ENCODE results near the gene CFAP97D2.
A peak's percentile ranks its signal among the peaks of the same experiment; 100 is the strongest.

Gene CFAP97D2

DNA sequence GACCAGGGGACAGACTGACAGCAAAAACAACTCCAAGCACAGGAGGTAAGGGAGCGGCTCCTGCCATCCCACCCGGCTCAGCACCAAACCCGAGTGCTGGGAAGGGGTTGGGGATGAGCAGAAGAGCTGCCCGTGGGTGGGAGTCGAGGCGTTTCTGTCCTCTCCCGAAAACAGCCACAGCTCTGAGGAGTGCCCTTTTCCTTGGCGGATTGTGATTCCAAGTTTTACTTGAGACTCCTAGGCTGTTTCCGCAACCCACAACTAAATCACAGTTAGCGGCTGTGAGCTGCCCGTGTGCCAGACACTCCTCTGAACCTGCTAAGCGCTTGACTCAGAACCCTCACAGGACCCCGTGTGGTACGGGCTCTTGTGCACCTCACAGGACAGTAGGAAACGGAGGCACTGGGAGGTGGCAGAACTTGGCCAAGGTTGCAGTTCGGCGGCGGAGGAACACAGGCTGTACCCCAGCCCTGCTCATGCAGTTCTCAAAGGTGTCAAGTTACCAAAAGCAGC lies 21.4 kb downstream of the CFAP97D2 start:
- DNase-seq (ENCODE audit: low spot score), result no peak

DNA sequence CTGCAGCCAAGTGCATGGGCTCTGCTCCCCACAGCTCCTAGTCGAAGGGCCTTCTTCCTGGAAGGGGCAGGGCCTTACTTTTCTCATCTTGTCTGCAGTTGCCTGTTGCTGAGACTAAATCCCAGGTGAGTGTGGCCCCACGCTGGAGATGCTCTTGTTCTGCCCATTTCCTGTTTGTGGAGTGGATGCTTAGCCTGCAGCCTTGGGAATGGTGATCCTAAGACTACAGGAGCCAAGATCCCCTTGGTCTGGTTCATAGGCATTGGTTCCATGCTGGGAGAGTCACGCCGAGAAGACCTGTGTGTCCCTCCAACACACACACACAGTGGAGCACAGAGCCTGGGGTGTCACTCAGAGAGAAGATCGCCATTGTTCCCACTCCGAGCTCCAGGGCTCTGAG lies 23.5 kb downstream of the CFAP97D2 start:
- DNase-seq (ENCODE audit: low spot score), result no peak

DNA sequence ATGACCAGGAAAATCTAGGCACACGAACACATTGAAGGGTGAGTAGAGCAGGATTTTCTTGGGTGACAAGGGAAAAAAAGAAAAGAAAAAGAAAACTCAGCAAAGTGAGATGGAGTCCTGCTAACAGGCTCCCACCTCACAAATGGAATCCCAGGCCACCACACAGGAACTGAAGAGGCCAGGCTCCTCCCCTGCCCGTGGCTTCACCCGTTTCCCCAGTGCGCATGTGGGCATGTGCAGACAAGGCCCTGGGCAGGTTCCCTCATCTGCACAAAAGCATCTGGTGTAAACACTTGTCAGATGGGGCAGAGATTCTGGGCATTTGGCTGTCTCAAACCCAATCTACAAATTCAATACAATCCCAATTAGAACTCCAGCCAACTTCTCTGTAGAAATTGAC lies 24.5 kb downstream of the CFAP97D2 start:
- DNase-seq (ENCODE audit: low spot score), result no peak

DNA sequence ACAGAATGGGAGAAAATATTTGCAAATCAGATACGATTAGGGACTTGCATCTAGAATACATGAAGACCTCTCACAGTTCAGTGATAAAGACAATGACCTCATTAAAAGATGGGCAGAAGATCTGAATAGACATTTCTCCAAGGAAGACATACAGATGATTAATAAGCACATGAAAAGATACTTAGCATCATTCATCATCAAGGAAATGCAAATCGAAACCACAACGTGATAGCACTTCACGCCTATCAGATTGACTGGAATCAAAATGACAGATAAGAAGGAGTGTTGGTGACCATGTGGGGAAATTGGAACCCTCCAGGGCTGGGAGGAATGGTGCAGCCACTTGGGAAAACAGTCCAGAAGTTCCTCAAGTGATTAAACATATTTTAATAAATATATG lies 25.8 kb downstream of the CFAP97D2 start:
- DNase-seq (ENCODE audit: low spot score), result no peak

DNA sequence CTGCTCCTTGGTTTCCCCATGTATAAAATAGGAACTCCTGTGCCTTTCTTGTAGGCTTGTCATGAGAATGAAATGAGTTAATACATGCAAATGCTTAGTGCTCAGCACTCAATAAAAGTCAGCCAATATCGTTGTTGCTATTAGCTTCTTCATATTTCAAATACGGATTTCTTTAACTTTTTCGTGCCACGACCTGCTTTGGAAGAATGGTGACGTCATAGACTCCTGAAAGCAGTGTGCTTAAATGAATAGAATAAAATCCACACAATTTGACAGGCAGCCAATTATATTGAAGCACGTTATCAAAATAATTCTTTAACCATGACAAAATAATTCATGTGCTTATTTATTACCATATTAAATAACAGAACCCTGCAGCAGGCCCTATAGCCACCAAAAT lies 29.1 kb downstream of the CFAP97D2 start:
- no peak for DNase-seq (ENCODE audit: low spot score)

DNA sequence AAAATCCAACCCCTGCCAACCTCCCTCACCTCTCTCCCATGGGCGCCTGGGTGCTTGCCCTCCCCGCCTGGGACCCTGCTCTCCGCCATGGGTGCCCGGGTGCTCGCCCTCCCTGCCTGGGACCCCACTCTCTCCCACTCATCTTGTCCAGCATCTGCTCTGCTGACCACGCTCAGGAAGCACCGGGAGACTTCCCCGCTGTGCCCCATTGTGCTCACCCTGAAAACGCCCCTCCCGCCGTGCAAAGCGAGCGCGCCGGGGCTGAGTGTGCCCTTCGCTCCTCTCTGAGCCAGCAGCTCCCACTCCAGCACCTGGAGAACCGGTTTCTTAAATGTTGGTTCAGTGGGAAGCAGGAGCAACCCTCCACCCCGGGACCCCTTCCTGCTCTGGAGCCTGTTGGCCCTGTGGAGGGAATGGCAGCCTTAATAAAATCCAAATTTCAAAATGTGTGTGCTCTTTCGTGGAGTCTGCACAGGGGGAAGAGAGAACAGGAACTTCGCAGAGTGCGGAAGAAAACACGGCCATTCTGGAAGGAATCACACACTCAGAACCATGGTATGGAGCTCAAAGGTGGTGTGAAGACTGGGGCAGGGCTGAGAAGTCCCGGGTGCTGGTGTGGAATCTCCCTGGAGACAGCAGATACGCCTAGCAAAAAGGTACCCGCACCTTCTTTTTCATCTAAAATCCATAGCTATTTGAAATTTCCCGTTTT lies 32.5 kb downstream of the CFAP97D2 start:
- no peak for DNase-seq (ENCODE audit: low spot score)

DNA sequence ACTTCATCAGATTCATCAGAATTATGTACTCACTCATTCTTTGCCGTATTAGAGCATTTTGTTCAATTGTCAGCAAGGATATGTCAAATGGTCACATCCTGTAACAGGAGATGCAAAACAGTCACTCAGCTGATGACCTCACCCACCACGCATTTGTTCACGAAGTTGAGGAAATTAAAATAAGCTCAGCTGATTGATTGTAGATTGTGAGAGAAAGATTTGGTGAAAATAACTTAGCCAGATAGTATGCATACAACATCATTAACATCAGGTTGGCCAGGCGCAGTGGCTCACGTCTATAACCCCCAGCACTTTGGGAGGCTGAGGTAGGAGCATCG lies 33.1 kb downstream of the CFAP97D2 start:
- DNase-seq (ENCODE audit: low spot score), result no peak

DNA sequence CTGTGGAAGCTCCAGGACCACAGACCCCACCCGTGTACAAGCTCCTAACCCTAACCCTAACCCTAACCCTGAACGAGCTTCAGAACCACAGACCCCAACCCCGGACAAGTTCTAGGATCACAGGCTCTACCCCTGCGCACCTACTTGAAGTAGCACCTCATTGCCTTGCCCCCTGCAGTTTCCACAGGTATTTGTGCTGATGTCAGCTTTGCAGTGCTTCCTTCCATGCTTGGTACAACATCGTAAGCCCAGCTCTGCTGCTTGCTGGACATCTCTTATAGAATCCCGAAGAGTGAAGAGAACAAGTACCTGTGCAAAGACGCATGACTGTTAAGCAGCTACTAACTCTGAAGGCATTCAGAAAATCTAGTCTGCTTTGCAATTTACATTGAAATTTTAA lies 34.9 kb downstream of the CFAP97D2 start:
- no peak for DNase-seq (ENCODE audit: low spot score)

DNA sequence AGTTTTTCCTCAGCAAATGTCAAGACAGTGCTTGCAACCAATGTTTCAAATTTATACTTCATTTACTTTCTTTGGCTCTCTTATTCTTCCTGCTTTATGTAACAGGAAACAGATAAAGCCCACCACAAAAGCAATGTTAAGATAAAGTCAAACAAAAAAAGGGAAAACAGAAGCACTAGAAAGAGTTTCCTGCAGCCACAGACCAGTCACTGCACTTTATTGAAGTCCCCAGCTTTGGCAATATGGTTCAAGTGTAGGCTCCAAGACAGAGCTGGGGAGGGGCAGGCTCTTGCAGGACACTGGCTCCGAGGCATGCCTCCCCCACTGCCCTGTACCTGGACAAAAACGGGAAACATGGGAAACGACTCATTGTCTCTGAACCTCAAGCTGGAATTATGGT lies 40.3 kb downstream of the CFAP97D2 start:
- DNase-seq (ENCODE audit: low spot score), result no peak

DNA sequence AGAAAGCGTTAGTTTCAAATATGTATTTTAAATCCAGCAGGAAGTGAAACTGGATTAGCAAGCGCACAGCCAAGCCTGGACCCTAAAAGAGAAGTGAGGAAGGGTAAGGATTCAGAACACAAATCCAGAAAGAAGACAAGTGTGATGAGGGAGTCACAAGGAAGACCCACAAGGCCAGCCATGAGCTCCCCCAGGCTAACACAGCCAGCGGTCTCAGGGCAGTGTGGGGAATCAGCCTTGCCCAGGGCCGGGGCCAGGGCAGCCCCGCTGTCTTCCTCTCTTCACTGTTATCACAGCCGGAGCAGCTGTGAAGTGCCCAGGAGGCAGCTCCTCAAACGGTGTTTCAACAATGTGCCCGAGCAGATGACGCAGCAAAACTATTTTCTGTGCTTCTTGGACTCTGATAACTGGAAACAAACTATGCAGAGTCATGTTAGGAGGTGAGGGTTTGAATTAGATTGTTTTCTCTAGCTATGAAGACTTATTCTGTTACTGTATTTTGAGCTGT lies 43.5 kb downstream of the CFAP97D2 start:
- DNase-seq (ENCODE audit: low spot score), result no peak

DNA sequence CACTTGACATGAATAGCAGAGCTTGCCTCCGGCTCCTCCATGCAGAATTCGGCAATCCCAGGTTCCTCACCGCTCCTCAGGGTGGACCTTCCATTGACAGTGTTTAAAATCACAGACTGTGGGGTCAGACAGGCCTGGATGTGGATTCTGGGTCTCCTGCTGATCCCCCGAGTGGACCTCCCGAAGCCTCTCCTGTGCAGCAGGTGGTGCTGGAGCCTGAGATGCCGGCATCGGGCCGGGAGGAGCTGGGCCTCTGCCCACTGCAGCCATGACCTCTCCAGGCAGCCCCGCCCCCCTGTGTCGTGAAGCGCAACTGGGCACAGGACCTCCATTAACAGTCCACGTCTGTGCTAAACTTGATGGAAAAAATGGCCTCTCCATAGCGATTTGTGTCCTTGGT lies 45.1 kb downstream of the CFAP97D2 start:
- no peak for DNase-seq (ENCODE audit: low spot score)

DNA sequence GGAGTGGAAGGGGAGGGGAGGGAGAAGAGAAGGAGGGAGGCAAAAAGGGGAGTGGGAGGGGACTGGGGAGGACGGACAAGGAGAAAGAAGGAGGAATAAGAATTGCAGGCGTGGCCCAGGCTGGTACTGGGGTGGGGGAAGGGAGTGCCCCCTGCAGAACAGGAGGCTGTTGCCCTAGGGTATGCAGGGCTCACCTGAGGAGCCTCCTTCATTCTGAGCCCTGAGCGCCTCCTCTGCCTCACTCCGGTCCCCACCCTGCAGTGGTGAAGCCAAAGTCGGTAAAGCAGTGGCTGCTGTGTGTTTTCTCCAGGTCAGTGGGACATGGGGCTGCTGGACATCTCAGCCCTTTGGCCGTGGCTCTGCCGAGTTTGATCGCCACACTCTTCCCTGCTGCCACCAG lies 46.6 kb downstream of the CFAP97D2 start:
- DNase-seq (ENCODE audit: low spot score), result no peak

DNA sequence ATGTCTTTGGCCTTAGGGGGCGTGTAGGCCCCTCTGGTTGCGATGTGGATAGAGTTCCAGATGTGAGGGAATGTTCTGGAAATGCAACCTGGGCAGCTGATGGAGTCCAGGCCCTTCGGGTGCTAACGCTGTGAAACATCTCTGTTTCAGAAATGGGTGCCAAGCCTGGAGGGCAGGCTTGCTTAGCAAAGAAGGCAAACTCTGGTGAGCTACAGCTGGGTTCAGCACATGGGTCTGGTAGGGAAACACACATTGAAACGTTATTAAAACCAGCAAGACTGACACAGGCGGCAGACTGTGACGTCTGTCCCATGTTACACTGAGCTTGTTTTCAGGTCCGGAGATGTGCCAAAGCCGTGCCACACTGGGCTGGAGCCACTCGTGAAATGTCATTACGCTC lies 47.0 kb downstream of the CFAP97D2 start:
- DNase-seq (ENCODE audit: low spot score), result no peak

DNA sequence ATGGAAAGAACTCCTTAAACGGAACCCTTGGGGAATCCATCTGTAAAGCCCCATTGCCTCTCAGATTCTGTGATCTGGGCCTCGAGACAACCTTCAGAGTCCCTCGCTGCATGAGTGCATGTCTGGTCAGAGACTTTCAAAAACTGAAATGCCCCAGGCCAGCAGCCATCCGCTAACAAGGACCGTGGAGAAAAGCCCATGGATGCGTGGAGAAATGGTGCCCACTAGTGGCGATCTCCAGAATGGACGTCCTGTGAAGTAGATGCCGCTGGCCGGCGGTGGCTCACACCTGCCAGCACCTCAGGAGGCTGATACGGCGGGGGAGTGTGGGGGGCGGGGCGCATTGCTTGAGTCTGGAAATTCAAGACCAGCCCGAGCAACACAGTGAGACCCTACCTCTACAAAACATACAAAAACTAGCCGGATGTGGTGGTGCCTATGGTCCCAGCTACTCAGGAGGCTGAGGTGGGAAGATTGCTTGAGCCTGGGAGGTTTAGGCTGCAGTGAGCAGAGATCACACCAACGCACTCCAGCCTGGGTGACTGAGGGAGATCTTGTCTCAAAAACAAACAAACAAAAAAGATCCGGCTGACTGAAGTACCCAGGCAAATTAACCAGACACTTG lies 47.8 kb downstream of the CFAP97D2 start:
- DNase-seq (ENCODE audit: low spot score), result peak; percentile 89

DNA sequence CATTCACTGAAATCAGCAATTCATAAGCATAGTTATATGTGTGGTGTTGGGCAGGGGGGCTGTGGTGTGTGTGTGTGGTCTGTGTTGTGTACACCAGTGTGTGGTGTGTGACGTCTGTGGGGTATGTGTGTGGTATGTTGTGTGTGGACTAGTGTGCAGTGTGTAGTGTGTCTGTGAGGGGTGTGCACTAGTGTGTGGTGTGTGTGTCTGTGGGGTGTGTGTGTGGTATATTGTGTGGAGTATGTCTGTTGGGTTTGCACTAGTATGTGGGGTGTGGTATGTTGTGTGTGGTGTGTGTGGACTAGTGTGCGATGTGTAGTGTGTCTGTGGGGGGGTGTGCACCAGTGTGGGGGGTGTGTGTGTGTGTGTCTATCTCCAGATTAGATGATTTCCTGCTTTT lies 48.5 kb downstream of the CFAP97D2 start:
- DNase-seq (ENCODE audit: low spot score), result no peak

DNA sequence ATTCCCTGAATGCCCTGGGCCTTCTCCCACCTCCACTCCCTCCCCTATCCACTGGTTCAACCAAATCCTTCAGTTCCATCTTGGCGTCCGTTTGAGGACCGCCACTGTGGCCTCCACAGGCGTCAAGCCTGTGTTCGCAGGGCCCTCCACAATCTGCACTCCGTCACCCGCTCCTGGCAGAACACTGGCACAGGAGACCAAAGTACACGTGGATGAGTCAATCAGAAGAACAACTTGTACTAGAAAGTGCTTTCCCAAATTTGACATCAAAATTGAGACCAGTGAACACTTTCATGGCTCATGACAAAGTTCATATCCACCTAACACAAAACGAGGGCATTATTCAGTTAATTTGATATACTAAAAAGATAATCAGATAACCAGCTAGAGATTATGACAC lies 49.1 kb downstream of the CFAP97D2 start:
- no peak for DNase-seq (ENCODE audit: low spot score)

DNA sequence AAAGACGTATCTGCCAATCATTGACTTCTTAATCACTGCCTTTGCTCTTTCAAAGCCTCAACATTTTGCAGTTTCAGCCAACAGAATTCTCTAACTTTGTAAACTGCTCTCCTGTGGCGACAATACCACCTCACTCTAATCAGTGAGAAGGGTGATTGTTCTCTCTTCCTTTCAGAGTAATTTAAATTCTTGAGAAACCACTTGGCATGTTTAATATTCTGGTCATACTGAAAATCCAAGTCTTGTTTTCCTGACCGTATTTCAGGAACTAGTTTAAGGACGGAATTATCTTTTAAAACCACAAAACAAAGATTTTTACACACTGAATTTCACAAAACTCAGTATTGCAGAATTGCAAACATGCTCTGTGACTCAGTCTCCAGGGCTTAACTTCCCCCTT lies 50.4 kb downstream of the CFAP97D2 start:
- DNase-seq (ENCODE audit: low spot score), result no peak

DNA sequence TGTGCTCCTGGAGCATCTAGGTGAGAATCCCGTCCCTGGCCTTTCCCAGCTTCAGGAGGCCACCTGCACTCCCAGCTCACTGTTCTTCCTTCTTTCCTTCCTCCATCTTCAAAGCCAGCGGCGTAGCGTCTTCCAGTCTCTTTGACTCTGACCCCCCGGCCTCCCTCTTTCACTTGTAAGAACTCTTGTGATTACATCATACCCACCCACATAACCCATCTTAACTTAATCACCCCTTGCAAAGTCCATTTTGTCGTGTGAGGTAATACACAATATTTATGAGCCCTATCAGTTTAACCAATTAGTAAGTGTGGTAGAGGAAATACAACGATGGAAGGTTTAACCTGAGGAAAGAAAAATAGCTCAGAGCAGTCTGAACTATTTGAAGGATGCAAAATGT lies 51.1 kb downstream of the CFAP97D2 start:
- DNase-seq (ENCODE audit: low spot score), result no peak

DNA sequence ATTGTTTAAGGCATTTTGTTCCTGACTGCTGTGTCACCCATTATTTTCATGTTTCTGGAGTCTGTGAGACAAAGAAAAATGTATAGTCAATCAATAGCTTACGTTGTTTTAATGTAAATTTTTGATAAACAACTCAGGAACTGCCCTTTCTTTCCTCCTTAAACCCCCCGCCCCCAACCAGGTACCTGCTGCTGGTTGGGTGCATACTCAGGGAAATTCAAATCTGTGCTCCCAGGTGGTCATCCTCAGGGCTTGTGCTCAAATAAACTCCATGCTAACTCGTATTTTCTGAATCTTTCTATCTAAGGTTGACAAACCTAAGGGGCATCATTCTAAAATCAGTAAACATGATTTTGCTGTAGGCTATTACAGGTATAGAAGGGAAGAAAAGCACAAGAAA lies 51.5 kb downstream of the CFAP97D2 start:
- DNase-seq (ENCODE audit: low spot score), result no peak

DNA sequence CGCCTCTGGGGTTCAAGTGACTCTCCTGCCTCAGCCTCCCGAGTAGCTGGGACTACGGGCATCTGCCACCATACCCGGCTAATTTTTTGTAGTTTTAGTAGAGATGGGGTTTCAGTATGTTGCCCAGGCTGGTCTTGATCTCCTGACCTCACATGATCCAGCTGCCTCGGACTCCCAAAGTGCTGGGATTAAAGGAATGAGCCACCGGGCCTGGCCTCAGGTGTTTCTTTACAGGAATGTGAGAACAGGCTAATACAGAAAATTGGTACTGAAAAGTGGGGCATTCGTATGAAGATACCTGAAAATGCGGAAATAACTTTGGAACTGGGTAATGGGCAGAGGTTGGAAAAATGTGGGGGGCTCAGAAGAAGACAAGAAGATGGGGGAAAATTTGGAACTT lies 52.8 kb downstream of the CFAP97D2 start:
- DNase-seq (ENCODE audit: low spot score), result no peak

DNA sequence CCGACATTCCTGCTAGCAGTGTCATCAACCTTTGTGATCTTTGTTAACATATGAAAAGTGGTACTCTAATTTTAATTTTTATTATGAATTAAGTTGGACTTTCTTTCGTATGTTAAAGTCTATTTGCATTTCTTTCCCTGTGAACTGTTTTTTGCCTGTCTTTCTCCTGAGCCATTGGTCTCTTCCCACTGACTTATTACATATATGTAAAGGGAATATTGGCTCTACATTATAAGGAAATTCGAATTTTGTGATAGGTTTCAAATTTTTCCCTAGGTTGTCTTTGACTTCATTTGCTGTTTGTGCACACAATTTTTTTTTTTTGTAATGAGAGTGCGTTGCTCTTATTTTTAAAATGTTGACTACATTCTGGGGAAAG lies 55.2 kb downstream of the CFAP97D2 start:
- DNase-seq (ENCODE audit: low spot score), result no peak

DNA sequence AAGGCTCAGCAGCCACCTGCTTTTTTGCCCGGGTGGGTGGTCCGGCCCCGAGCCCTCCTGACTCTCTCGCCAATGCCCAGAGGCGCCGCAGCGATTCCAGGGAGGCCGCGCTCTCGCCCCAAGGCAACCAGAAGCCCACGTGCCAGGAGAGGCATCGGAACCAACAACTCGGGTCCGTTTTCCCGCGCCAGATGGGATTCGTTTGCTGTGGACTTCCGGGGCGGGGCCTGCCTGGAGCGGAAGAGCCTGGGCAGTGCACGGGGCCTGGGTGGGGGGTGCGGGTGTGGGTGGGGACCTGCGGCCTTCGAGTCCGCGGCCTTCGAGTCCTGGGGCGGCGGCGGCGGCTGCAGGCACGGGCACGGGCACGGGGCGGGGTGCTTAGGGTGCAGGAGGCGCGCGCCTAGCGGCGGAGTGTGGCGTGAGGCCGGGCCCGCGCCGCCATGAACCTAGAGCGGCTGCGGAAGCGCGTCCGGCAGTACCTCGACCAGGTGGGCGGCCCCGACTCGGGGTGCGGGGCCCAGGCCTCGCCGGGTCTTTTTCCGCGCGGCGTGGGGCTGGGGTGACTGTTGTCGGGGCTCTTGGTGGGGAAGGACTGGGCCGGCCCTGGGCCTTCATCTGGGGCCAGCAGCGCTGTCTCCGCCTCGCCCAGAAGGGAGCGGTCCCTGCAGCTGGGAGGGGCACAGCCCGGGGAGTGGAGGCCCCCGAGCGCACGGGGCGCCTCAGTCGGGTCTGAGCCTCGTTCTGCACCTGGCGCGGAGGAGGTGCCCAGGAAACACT lies 55.8 kb downstream of the CFAP97D2 start, which contains the start of gene CDC16:
Gene CDC16 (plus strand): TSS at position 253 of the 777 bp plus-strand sequence. CDS start 188 bp downstream, at position 441.
- peak; percentile 95 for DNase-seq (ENCODE audit: low spot score)

DNA sequence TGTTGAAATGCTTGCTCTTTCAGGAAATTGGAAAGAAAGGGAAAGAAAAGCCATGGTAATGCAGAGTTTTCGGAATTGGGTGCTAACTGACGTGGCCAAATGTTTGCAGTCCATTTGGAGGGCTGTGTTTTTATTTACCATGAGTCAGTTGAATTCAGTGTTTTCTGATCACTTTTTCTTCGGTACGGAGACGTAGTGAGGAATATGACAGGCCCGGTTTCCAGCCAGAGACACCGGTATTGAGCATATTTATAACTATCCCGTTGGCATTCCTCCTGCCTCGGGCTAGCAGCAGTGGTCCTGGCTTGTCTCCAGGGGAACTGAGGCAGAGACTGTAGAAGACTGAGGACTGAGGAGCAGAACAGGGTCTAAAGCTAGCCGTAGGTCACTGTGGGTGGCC lies 56.6 kb downstream of the CFAP97D2 start:
- DNase-seq (ENCODE audit: low spot score), result no peak

Data from hepatic stellate cell (primary cell).